NCI-H526 treated with DMSO at 0.1 percent for 48 hours (cell line): Measurements from ENCODE around the gene MAP1A.
A peak's percentile ranks its signal among the peaks of the same experiment; 100 is the strongest.

Source experiments
- DNase-seq: peaks from one replicate; lab custom pipeline; 2025; lab: John Stamatoyannopoulos, UW

Gene MAP1A

GRCh38 chr15:43517354-43518196, at the start of gene MAP1A:
TSS of gene MAP1A (plus strand) at chr15:43517608. CDS start at chr15:43521474, 3,866 bp downstream.
- no peak for DNase-seq

GRCh38 chr15:43469867-43470266, 47.5 kb upstream of the MAP1A start:
- no peak for DNase-seq

GRCh38 chr15:43471975-43472374, 45.4 kb upstream of the MAP1A start:
- no peak for DNase-seq

- no peak for DNase-seq
Measured at GRCh38 chr15:43473885-43474284, 43.5 kb upstream of the MAP1A start.

GRCh38 chr15:43483297-43484128, 33.9 kb upstream of the MAP1A start:
- no peak for DNase-seq

- DNase-seq, result no peak
Measured at GRCh38 chr15:43484455-43484854, 33.0 kb upstream of the MAP1A start.

- DNase-seq, result no peak
Measured at GRCh38 chr15:43487271-43487895, 30.0 kb upstream of the MAP1A start.

GRCh38 chr15:43488790-43489189, 28.6 kb upstream of the MAP1A start:
- DNase-seq, result no peak

- DNase-seq, result no peak
Measured at GRCh38 chr15:43489191-43489590, 28.2 kb upstream of the MAP1A start.

GRCh38 chr15:43492266-43492665, 25.1 kb upstream of the MAP1A start:
- no peak for DNase-seq

- peak; percentile 95 for DNase-seq
Measured at GRCh38 chr15:43492673-43493601, 24.5 kb upstream of the MAP1A start, which contains the start of gene TP53BP1. TSS of gene TP53BP1 (minus strand) at chr15:43493156. CDS start at chr15:43493043, 113 bp downstream.

- no peak for DNase-seq
Measured at GRCh38 chr15:43493703-43494472, 23.5 kb upstream of the MAP1A start.

- DNase-seq, result no peak
Measured at GRCh38 chr15:43498990-43499389, 18.4 kb upstream of the MAP1A start.

- no peak for DNase-seq
Measured at GRCh38 chr15:43499635-43500034, 17.8 kb upstream of the MAP1A start.

- DNase-seq, result no peak
Measured at GRCh38 chr15:43505738-43506137, 11.7 kb upstream of the MAP1A start.

- no peak for DNase-seq
Measured at GRCh38 chr15:43508421-43508820, 9.0 kb upstream of the MAP1A start.

- DNase-seq, result no peak
Measured at GRCh38 chr15:43508991-43509659, 8.3 kb upstream of the MAP1A start.

- no peak for DNase-seq
Measured at GRCh38 chr15:43509660-43510199, 7.7 kb upstream of the MAP1A start.

- peak; percentile 96 for DNase-seq
Measured at GRCh38 chr15:43510200-43511011, 7.0 kb upstream of the MAP1A start.
